LNCaP clone FGC (cell line): ENCODE results near the gene CNDP2.

Experiments
- DNase-seq: peaks from one replicate; pipeline ENCODE4 v3.0.0-alpha.2; 2011; ENCODE audit warnings: low read depth
- H3K4me3 ChIP-seq: 2 replicates; pipeline ENCODE4 v1.5.1; 2011; ENCODE audit warnings: mild to moderate bottlenecking, low read depth, low read length, control low read depth
- TF ChIP-seq, protein P1 (sequence below): IDR thresholded peaks from 2 replicates; pipeline ENCODE4 v1.5.1; 2012; ENCODE audit warnings: mild to moderate bottlenecking; ENCODE audit not compliant: control insufficient read depth, insufficient read depth; ENCODE audit errors: extremely low read depth

The CNDP2 gene

DNA sequence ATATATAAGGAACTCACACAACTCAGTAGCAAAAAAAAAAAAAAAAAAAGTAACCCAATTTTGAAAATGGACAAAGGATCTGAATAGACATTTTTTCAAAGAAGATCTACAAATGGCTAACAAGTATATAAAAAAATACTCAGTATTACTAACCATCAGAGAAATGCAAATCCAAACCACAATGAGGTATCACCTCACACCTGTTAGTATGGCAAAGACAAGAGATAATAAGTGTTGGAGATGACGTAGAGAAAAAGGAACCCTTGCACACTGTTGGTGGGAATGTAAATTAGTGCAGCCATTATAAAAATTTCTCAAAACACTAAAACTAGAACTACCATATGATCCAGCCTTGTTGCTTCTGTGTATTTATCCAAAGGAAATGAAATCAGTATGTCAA lies 32.3 kb downstream of the CNDP2 start:
- TF ChIP-seq, protein P1, sequence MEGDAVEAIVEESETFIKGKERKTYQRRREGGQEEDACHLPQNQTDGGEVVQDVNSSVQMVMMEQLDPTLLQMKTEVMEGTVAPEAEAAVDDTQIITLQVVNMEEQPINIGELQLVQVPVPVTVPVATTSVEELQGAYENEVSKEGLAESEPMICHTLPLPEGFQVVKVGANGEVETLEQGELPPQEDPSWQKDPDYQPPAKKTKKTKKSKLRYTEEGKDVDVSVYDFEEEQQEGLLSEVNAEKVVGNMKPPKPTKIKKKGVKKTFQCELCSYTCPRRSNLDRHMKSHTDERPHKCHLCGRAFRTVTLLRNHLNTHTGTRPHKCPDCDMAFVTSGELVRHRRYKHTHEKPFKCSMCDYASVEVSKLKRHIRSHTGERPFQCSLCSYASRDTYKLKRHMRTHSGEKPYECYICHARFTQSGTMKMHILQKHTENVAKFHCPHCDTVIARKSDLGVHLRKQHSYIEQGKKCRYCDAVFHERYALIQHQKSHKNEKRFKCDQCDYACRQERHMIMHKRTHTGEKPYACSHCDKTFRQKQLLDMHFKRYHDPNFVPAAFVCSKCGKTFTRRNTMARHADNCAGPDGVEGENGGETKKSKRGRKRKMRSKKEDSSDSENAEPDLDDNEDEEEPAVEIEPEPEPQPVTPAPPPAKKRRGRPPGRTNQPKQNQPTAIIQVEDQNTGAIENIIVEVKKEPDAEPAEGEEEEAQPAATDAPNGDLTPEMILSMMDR = no peak
- no peak overlapping the region for H3K4me3 ChIP-seq
- no peak for DNase-seq

DNA sequence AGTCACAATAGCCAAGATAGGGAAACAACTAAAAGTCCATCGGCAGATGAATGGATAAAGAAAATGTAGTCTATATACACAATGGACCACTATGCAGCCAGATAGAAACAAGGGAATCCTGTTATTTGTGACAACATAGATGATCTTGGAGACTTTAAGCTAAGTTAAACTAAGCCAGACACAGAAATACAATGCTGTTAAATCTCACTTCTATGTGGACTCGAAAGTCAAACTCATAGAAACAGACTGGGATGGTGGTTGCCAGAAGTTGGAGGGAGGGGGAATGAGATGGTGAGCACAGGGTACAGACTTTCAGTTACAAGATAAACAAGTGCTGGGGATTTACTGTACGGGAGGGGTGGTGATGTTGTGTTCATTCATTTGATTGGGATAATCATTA lies 32.8 kb downstream of the CNDP2 start:
- DNase-seq = no peak
- no peak overlapping the region for H3K4me3 ChIP-seq
- TF ChIP-seq, protein P1 = no peak

DNA sequence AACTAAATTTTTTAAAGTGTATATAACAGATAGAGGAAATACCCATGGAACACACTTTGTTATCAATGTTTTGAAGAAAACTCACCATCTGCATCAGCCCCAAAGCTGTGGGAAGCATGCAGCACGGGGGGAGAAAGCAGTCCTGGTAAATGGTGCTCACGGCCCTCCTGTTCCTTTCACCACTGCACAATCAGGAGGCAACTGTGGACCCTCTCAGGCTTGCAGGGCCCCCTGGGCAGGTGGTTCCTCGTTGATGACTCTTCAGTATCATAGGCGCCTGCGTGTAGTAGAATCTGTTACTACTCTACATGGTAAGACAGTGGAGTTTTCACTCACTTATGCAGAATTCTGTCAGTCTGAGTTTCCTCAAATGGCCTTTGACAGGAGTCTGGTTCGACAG lies 33.2 kb downstream of the CNDP2 start:
- TF ChIP-seq, protein P1 = no peak
- no peak overlapping the region for H3K4me3 ChIP-seq
- no peak for DNase-seq

DNA sequence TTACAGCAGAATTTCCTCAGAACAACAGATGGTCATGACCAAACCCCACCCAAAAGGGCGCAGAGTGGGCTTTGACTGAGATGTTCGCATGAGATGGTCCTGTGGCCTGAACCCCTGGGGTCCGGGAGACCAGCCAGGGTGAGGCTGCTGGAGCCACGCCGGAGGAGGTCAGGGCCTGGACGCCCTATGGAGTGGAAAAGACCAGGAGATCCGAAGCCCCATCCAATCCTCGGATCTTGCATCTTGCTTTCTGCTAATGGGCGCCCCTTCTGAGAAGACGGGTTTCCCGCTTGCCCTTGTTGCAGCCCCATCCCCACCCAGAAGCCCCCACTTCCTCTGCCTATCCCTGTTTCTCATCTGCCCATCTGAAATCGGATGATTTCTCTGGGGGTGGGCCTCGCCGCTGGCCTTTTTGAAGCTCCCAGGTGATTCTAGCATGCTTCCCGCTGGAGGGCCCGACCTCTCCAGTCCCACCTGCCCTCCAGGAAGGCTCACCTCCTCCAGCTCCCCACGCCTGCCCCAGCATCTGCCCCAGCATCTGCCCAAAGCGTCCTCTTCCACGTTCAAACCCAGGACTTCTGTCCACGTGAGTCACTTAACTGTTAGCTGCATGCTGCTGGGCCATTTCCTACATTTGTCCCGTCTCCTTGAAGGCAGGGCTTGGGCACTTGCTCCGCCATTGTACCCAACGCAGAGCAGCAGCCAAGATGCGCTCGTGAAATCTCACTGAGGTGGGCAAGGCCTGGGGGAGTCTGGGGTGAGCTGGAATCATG lies 33.8 kb downstream of the CNDP2 start:
- no peak overlapping the region for H3K4me3 ChIP-seq
- no peak for DNase-seq
- TF ChIP-seq, protein P1 = no peak

DNA sequence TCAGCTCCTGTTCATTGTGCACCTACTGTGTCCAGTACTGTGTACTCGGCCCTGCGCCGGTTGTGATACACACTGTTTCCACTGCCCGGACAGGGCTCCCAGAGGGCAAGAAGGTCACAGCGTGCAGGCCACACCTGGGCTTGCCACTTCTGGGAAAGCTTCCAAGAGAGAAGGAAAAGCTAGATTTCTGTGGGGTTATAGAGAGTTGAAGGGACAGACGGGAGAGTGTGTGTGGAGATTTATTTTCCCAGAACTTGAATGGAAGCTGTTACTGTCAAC lies 34.4 kb downstream of the CNDP2 start:
- no peak overlapping the region for H3K4me3 ChIP-seq
- TF ChIP-seq, protein P1 = no peak
- no peak for DNase-seq

DNA sequence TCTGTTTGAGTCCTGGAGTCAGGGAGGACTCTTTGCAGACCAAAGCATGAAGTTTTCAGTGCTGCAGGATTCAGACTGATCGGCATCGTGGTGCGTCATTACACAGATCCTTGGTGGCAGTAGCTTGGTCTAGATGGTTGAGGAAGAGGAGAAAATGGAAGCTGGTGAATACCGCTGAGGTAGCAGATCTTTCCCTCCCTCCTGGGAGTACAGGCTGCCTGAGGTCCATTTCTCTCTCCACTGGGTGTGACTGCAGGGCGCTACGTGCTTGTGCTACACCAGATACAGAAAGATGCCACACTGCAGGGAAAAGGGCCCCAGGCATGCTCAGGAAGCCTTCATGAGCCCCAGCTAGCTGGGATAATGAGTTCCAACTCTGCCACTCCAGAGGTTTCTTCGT lies 34.9 kb downstream of the CNDP2 start:
- H3K4me3 ChIP-seq = no peak overlapping the region
- DNase-seq = no peak
- TF ChIP-seq, protein P1 = no peak

DNA sequence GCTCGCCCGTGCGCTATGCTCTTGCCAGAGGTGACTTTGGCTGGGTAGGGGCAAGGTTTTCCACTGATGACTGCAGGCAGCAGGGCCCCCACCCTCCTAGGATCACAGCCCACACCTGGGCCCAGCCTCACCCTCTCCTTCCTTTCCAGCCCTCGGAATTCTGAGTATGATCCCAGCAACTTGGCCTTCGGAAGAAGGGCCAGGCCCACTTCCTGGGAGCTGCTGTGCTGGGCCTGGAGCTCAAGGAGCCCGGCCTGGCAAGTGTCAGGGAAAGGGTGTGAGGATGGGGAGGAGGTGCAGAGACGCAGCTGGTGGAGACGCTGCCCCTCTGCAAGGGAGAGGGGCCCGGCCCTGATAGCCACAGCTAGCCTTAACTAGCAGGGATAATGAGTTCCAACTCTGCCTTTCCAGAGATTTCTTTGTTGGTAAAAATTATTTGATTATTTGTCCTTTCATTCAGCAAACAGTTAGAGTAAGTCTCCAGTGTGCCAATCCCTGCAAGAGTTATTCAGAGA lies 36.4 kb downstream of the CNDP2 start:
- TF ChIP-seq, protein P1 = no peak
- no peak overlapping the region for H3K4me3 ChIP-seq
- no peak for DNase-seq
